Sigmoid colon (tissue), 4 donors: ENCODE results near the gene MX2.

Source experiments
- CTCF ChIP-seq, 4 experiments: fragments of 450-650 bp in 3 of 4; fragments of 200-600 bp in 1 of 4; IDR thresholded peaks; one replicate each; pipeline ENCODE4 v1.5.1; 2016 to 2019; ENCODE audit warnings: antibody characterized with exemption in 4 of 4, mild to moderate bottlenecking in 3 of 4, moderate library complexity in 2 of 4
- EP300 ChIP-seq, 4 donors: sonication (generic); formaldehyde crosslinking; IDR thresholded peaks; one replicate each; pipeline ENCODE4 v1.6.1; 2017; ENCODE audit warnings: antibody characterized with exemption in 4 of 4

GRCh38 chr21:41317063-41317392 lies 44.8 kb upstream of the MX2 start:
- TF ChIP-seq CTCF (IDR thresholded peaks at IDR 0.05), result no peak
- no peak for TF ChIP-seq EP300 (IDR thresholded peaks at IDR 0.05)
